SJSA1 (cell line): ENCODE measurements around the gene ZFYVE28. TPM values are rescaled to one million over a fixed set of nuclear protein-coding genes. Genes with fewer than 3 reads are reported as not detected.
"Not testable (repeated sequence)": the region's sequence is repeated elsewhere in the genome, so short reads cannot be mapped to it uniquely, and the experiment has no call there.

Experiments used
- DNase-seq, 2 experiments: peaks; one replicate each; pipeline ENCODE4 v3.0.0-alpha.2; 2015 to 2020; ENCODE audit warnings: low spot score in 2 of 2, low read depth in 1 of 2
- H3K27ac ChIP-seq: fragments of 250-450 bp; sonication (Bioruptor Pico); 2 replicates; pipeline ENCODE4 v1.5.1; 2020; ENCODE audit warnings: mild to moderate bottlenecking, moderate library complexity
- H3K27me3 ChIP-seq: fragments of 250-450 bp; sonication (Bioruptor Pico); replicated peaks from 2 replicates; pipeline ENCODE4 v1.5.1; 2020; ENCODE audit warnings: mild to moderate bottlenecking, moderate library complexity
- H3K36me3 ChIP-seq: fragments of 250-450 bp; sonication (Bioruptor Pico); 2 replicates; pipeline ENCODE4 v1.5.1; 2020; ENCODE audit warnings: mild to moderate bottlenecking
- H3K4me1 ChIP-seq: fragments of 250-450 bp; sonication (Bioruptor Pico); replicated peaks from 2 replicates; pipeline ENCODE4 v1.6.1; 2021; ENCODE audit warnings: mild to moderate bottlenecking
- H3K4me3 ChIP-seq: fragments of 250-450 bp; sonication (Bioruptor Pico); 2 replicates; pipeline ENCODE4 v1.5.1; 2020; ENCODE audit warnings: mild to moderate bottlenecking
- H3K9me3 ChIP-seq: fragments of 250-450 bp; sonication (Bioruptor Pico); replicated peaks from 2 replicates; pipeline ENCODE4 v1.5.1; 2020; ENCODE audit warnings: mild to moderate bottlenecking
- total RNA-seq: library from RNA; depleted of rRNA; stranded (reverse); fragments of >200 nt; shearing (Covaris generic); gene quantifications from 2 replicates; pipeline ENCODE4 v1.2.3, GENCODE V29; 2014; rRNA removed

The ZFYVE28 gene
- 0.11 TPM in 1 of 2 replicates, not detected in the other for total RNA-seq

GRCh38 chr4:2417765-2418649 lies at the start of gene ZFYVE28:
Gene ZFYVE28, minus strand, starts transcription at chr4:2418645. Its CDS starts 322 bp downstream, at chr4:2418323.
- H3K27ac ChIP-seq, result no peak within 1 kb of the TSS
- no peaks in the 10 kb centered on the region for H3K36me3 ChIP-seq
- peaks cover 25% of the 10 kb centered on the region for H3K27me3 ChIP-seq
- no peaks in the 10 kb centered on the region for H3K9me3 ChIP-seq
- peaks cover 24% of the 10 kb centered on the region for H3K4me1 ChIP-seq
- H3K4me3 ChIP-seq, result peak within 1 kb of the TSS; percentile 35
- peak in 1 of 2 experiments; percentile 5 for DNase-seq

DNA sequence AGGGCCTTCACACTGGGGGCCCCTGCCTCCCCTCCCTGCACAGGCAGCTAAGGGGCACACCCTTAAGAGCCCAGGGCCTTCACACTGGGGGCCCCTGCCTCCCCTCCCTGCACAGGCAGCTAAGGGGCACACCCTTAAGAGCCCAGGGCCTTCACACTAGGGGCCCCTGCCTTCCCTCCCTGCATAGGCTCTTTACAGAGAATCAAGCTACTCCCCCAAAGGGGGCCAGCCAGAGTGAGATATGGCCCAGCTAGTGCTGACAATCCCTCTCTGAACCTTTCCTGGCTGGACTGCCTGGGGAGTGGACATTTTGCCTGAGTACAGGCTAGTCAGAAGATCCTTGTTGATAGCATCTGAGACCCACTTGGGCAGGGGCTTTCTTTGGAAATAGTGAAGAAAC lies 47.1 kb upstream of the ZFYVE28 start:
- DNase-seq, H3K27me3 ChIP-seq: not testable (repeated sequence)

DNA sequence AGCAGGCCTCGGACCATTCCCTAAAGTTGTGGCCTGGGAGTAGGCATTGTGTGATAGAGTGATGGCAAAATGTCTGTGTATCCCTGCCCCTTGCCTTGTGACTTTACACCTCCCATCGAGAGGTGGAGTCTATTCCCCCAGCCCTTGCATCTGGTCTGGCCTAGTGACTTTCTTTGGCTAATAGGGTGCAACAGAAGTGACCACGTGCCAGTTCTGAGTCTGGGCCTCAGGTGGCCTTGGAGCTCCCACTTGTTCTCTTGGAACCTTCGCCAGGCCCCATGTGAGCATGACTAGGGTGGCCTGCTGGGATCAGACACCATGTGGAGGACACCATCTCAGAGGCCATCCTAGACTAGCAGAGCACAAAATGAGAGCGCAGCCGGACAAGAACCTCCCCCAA lies 46.6 kb upstream of the ZFYVE28 start:
- peaks cover 6% of the 10 kb centered on the region; the same call in 1 of the 2 replicates for H3K36me3 ChIP-seq
- no peak overlapping the region for H3K27ac ChIP-seq
- no peaks in the 10 kb centered on the region for H3K9me3 ChIP-seq
- no peak overlapping the region for H3K4me3 ChIP-seq
- peaks cover 14% of the 10 kb centered on the region for H3K4me1 ChIP-seq
- no peaks in the 10 kb centered on the region for H3K27me3 ChIP-seq
- DNase-seq, result no peak

More for the DNA sequence above, 47.1 kb upstream of the ZFYVE28 start:
- H3K4me3 ChIP-seq, H3K36me3 ChIP-seq, H3K9me3 ChIP-seq, H3K27ac ChIP-seq: not testable (repeated sequence)
- peaks cover 14% of the 10 kb centered on the region for H3K4me1 ChIP-seq

DNA sequence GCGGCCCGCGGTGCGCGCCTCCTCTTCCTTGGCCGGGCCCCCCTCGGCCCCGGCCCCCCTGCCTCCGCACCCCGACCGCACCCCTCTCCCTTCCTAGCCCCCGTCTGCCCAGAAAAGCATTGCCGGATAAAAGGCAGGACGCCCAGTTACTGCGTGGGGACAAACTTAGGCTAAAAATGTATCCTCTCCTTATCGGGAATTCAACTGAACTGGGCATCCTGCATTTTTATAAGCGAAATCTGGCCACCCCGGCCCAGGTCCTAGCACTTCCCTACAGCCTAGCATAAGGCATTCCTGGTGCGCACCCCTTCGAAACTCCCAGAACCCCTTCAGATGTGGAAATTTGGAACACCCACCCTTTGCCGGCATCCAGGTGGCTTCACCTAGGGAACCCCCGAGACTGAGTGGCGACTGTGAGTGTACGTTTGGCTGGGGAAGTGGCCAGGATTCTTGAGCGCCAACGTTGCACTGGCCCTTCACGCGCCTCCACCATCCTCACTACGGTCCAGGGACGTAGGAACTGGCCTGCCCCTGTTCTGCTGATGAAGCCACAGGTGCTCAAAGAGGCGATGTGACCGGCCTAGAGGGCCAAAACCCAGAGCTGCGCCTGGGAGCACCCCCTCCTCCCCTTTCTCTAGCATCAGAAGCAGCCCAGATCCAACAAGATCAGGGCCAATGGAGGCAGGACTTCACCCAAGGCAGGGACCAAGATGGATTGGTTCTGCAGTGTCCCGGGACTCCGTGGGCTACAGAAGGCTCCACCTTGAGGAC lies 44.7 kb upstream of the ZFYVE28 start:
- no peak overlapping the region for H3K27ac ChIP-seq
- H3K4me3 ChIP-seq, result no peak overlapping the region; the same call in 1 of the 2 replicates
- DNase-seq, result no peak
- H3K36me3 ChIP-seq, result no peaks in the 10 kb centered on the region
- no peaks in the 10 kb centered on the region for H3K27me3 ChIP-seq
- H3K9me3 ChIP-seq, result no peaks in the 10 kb centered on the region
- peaks cover 10% of the 10 kb centered on the region for H3K4me1 ChIP-seq

GRCh38 chr4:2462218-2462991 lies 44.0 kb upstream of the ZFYVE28 start:
- no peaks in the 10 kb centered on the region for H3K9me3 ChIP-seq

DNA sequence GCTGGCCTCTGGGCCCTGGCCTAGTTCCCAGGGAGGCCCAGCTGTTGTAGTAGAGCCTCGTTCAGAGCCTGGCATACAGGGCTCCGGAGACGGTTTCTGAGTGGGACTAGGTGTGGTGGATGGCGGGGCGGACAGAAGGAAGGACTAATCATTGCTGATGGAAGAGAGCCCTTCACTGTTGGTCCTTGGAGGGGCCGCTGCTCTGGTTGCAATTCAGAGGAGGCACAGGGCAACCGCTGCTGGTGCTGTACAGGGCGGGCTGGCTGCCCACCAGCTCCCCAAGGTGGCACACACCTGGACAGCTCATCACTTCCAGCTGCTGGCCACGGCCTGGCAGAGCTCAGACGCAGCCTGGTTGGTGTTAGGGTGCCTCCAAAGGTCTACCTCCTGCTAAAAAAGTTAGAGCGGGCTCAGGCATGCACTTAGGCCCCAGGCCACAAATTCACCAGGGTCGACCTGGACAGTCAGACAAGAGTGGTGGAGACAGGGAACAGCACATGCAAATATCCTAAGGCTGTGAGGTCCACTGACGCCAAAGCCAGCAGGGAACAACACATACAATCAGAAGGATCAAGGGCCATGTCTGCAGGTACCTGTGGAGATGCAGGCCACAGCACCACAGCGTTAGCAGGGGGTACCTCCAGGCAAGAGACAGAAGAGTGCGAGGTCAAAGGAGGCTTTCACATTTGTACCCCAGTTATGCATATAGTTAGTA lies 43.0 kb upstream of the ZFYVE28 start:
- no peak overlapping the region for H3K4me3 ChIP-seq
- no peaks in the 10 kb centered on the region for H3K27me3 ChIP-seq
- no peaks in the 10 kb centered on the region for H3K9me3 ChIP-seq
- no peak overlapping the region for H3K27ac ChIP-seq
- no peaks in the 10 kb centered on the region for H3K36me3 ChIP-seq
- no peak for DNase-seq
- peaks cover 5% of the 10 kb centered on the region for H3K4me1 ChIP-seq

More at GRCh38 chr4:2462218-2462991, 44.0 kb upstream of the ZFYVE28 start:
- no peaks in the 10 kb centered on the region for H3K36me3 ChIP-seq
- H3K27me3 ChIP-seq, result no peaks in the 10 kb centered on the region
- H3K27ac ChIP-seq, result no peak overlapping the region
- peaks cover 5% of the 10 kb centered on the region for H3K4me1 ChIP-seq
- peak in 1 of 2 experiments; percentile 4 for DNase-seq
- peak overlapping the region; percentile 39 for H3K4me3 ChIP-seq

- Histone ChIP-seq H3K36me3 (no peaks in the 10 kb centered on the region), H3K4me3 (no peak overlapping the region), H3K9me3 (no peaks in the 10 kb centered on the region), H3K27ac (no peak overlapping the region), H3K4me1 (peaks cover 5% of the 10 kb centered on the region), H3K27me3 (no peaks in the 10 kb centered on the region)
- no peak for DNase-seq
These were observed 41.3 kb upstream of the ZFYVE28 start for GRCh38 chr4:2459589-2460349.

GRCh38 chr4:2458546-2459491 lies 40.4 kb upstream of the ZFYVE28 start:
- Histone ChIP-seq H3K4me3 (no peak overlapping the region), H3K36me3 (no peaks in the 10 kb centered on the region), H3K27ac (no peak overlapping the region), H3K9me3 (no peaks in the 10 kb centered on the region), H3K27me3 (no peaks in the 10 kb centered on the region), H3K4me1 (peaks cover 5% of the 10 kb centered on the region)
- DNase-seq, result no peak

DNA sequence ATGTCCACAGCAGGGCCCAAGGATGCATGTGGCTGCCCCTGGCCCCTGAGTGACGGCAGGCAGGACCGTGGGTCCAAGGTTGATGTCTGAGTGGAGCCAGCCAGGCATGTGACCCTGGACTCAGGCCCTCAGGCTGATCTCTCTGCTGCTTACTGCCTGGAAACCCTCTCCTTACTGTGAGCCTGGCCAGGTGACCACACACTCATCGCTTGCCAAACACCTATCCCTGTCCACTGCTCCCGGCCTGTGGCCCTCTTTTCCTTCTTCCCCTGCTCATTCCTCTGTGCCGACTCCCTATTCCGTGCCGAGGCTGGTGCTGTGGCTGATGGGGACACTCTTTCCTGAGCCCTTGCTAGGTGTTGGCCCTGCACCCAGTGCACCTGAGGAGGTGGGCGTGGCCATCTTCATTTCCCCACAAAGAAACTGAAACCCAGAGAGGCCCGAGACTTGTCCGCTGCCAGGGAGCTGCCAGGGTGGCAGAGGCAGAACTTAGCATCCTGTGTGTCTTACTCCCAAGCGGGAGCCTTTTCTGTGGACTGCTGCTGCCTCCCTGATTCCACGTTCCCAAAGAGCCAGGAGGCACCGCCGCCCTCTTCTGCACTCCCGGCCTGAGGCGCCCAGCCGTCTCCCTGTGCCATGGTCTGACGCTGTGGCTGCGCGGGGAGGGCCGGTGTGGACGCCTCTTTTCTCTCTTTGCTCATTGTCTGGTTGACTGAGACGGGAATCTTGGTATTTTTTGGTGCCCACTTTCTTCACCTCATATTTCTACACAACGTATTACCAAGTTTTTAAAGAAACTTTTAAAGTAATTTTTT lies 39.2 kb upstream of the ZFYVE28 start:
- H3K27me3 ChIP-seq, result no peaks in the 10 kb centered on the region
- peaks cover 5% of the 10 kb centered on the region for H3K4me1 ChIP-seq
- no peak for DNase-seq
- H3K4me3 ChIP-seq, result no peak overlapping the region
- H3K36me3 ChIP-seq, result no peaks in the 10 kb centered on the region
- no peaks in the 10 kb centered on the region for H3K9me3 ChIP-seq
- H3K27ac ChIP-seq, result no peak overlapping the region

DNA sequence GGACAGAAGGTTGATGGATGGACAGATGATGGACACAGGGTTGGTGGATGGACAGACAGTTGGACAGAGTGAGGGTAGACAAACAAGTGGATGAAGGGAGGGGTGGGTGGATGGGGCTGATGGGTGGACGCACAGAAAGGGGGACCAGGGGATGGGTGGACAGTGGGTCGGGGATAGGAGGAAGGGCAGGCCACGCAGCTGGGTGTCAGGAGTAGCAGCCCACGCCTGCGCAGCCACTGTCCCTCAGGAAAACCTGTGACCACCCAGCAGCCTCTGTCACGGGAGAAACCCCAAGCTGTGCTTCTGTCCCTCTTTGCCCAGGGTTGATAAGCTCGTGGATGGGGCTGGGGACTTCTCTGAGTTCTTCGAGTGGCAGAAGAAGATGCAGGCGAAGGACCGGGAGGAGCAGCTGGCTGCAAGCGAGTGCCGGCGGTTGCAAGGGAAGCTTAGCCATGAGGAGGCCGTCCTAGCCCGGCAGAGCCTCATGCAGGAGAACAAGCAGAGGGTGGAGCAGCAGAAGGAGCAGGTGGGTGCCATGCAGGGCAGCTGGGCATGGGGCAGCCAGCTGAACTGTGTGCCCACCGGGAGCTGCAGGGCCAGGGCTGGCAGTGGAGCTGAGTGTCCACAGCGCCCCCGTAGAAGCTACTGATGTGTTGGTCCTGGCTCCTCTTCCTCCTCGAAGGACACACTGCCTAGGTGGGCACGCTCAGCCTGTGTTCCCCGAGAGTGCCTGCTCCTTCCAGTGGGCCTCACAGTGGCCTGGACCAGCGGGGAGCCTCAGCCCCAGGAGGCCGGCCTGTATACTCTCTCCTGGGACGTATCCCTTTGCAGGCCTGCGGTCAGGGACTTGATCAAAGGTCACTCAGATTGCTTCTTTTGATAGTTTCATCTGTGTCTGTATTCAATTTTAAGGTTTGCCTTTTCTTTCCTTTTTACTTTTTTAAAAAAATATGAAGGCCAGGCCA lies 33.7 kb upstream of the ZFYVE28 start:
- H3K9me3 ChIP-seq, result no peaks in the 10 kb centered on the region
- no peaks in the 10 kb centered on the region for H3K4me1 ChIP-seq
- H3K27me3 ChIP-seq, result no peaks in the 10 kb centered on the region
- no peak overlapping the region for H3K27ac ChIP-seq
- no peak for DNase-seq
- H3K36me3 ChIP-seq, result no peaks in the 10 kb centered on the region
- no peak overlapping the region for H3K4me3 ChIP-seq
